B cell (primary cell): ENCODE measurements around the gene PHPT1. TPM values are rescaled to one million over a fixed set of nuclear protein-coding genes. Genes with fewer than 3 reads are reported as not detected.
"Not testable (repeated sequence)": the region's sequence is repeated elsewhere in the genome, so short reads cannot be mapped to it uniquely, and the experiment has no call there.

ENCODE experiments used
- ATAC-seq: fragments of 200-7000 bp; cut with Tn5 transposase; one replicate; pipeline ENCODE4 v1.10.0; 2021; ENCODE audit warnings: low read depth, mild to moderate bottlenecking, moderate number of reproducible peaks, moderate library complexity
- CTCF ChIA-PET: fragments of 350-600 bp; sonication (Branson Sonifier 250); formaldehyde crosslinking; loops from one replicate; lab custom pipeline; 2021; ENCODE audit warnings: antibody characterized with exemption, inconsistent platforms; lab: Charles Lee
- POLR2A ChIA-PET: fragments of 350-600 bp; sonication (Branson Sonifier 250); formaldehyde crosslinking; loops from one replicate; lab custom pipeline; 2021; ENCODE audit warnings: antibody characterized with exemption; lab: Charles Lee
- DNase-seq: peaks from one replicate; pipeline ENCODE4 v3.0.0; 2013
- H2AFZ ChIP-seq: 2 replicates; pipeline ENCODE4 v1.6.1; 2012; ENCODE audit warnings: mild to moderate bottlenecking, low read depth, low read length; ENCODE audit not compliant: insufficient read depth, poor library complexity, severe bottlenecking
- H3K27ac ChIP-seq, 2 donors: 1 replicate in 1 of 2; 2 replicates in 1 of 2; pipeline ENCODE4 v1.5.1; 2012 to 2013; ENCODE audit warnings: low read length in 2 of 2, mild to moderate bottlenecking in 2 of 2, moderate library complexity in 1 of 2
- H3K27me3 ChIP-seq, 4 experiments: fragments of 200-600 bp in 1 of 4; sonication (generic) in 1 of 4; replicated peaks in 1 of 4; 1 replicate in 2 of 4; 2 replicates in 2 of 4; pipeline versions ENCODE4 v1.6.1 to v1.7.0; 2013 to 2016; ENCODE audit warnings: low read length in 3 of 4, mild to moderate bottlenecking in 2 of 4, mixed read lengths in 1 of 4, moderate library complexity in 1 of 4; ENCODE audit not compliant: insufficient read depth in 4 of 4, control insufficient read depth in 3 of 4; ENCODE audit errors: control extremely low read depth in 1 of 4
- H3K36me3 ChIP-seq, 2 experiments: replicated peaks in 1 of 2; 1 replicate in 1 of 2; 2 replicates in 1 of 2; pipeline versions ENCODE4 v1.6.1 to v1.7.1; 2013; ENCODE audit warnings: low read length in 1 of 2; ENCODE audit not compliant: insufficient read depth in 2 of 2, control insufficient read depth in 1 of 2; ENCODE audit errors: control extremely low read depth in 1 of 2, extremely low read depth in 1 of 2
- H3K4me1 ChIP-seq, 2 donors: fragments of 200-600 bp in 1 of 2; sonication (generic) in 1 of 2; 1 replicate in 1 of 2; 2 replicates in 1 of 2; pipeline versions ENCODE4 v1.5.1 to v1.6.1; 2013 to 2017; ENCODE audit warnings: low read length in 2 of 2; ENCODE audit not compliant: control insufficient read depth in 2 of 2, insufficient read depth in 2 of 2
- H3K4me2 ChIP-seq: replicated peaks from 2 replicates; pipeline ENCODE3; 2012; ENCODE audit warnings: mild to moderate bottlenecking, low read depth, low read length; ENCODE audit not compliant: poor library complexity, severe bottlenecking
- H3K4me3 ChIP-seq, 5 experiments: fragments of 200-600 bp in 1 of 5; sonication (generic) in 1 of 5; 1 replicate in 3 of 5; 2 replicates in 2 of 5; pipeline versions ENCODE4 v1.5.1 to v1.7.0; 2011 to 2016; ENCODE audit warnings: low read length in 4 of 5, mild to moderate bottlenecking in 4 of 5, low read depth in 2 of 5, control low read depth in 1 of 5, moderate library complexity in 1 of 5; ENCODE audit not compliant: insufficient read depth in 1 of 5; ENCODE audit errors: control extremely low read depth in 1 of 5, extremely low read depth in 1 of 5
- H3K79me2 ChIP-seq: fragments of 200-600 bp; sonication (generic); one replicate; pipeline ENCODE4 v1.6.0; 2016; ENCODE audit warnings: low read length; ENCODE audit not compliant: control insufficient read depth, insufficient read depth
- H3K9ac ChIP-seq: fragments of 200-600 bp; sonication (generic); 2 replicates; pipeline ENCODE4 v1.6.1; 2017; ENCODE audit warnings: mild to moderate bottlenecking, low read length, moderate library complexity
- H3K9me3 ChIP-seq, 3 donors: one replicate each; pipeline versions ENCODE4 v1.6.1 to v1.7.1; 2013; ENCODE audit warnings: low read length in 2 of 3; ENCODE audit not compliant: control insufficient read depth in 2 of 3, insufficient read depth in 1 of 3; ENCODE audit errors: control extremely low read depth in 1 of 3
- H4K20me1 ChIP-seq: 2 replicates; pipeline ENCODE4 v1.6.0; 2012; ENCODE audit warnings: mild to moderate bottlenecking, low read length; ENCODE audit not compliant: insufficient read depth, control insufficient read depth, poor library complexity, severe bottlenecking
- H3K27ac Mint-ChIP-seq: one replicate; pipeline ENCODE4 v1.8.0; 2021; ENCODE audit warnings: mixed read lengths
- H3K27me3 Mint-ChIP-seq: one replicate; pipeline ENCODE4 v1.8.0; 2021; ENCODE audit warnings: mixed read lengths
- H3K4me1 Mint-ChIP-seq: one replicate; pipeline ENCODE4 v1.8.0; 2021; ENCODE audit warnings: mixed read lengths
- H3K4me3 Mint-ChIP-seq: one replicate; pipeline ENCODE4 v1.8.0; 2021; ENCODE audit warnings: mixed read lengths
- H3K9me3 Mint-ChIP-seq: one replicate; pipeline ENCODE4 v1.8.0; 2022; ENCODE audit warnings: mixed read lengths; ENCODE audit not compliant: insufficient read depth
- CTCF ChIP-seq: fragments of 200-600 bp; IDR thresholded peaks from one replicate; pipeline ENCODE4 v1.8.0; 2022; ENCODE audit warnings: antibody characterized with exemption, mild to moderate bottlenecking
- EZH2 ChIP-seq: IDR thresholded peaks from 2 replicates; pipeline ENCODE4 v1.6.1; 2012; ENCODE audit warnings: borderline replicate concordance, low read depth, mild to moderate bottlenecking, moderate library complexity, low read length; ENCODE audit not compliant: insufficient read depth, poor library complexity, severe bottlenecking
- WGBS: methylation state at CpG from one replicate; pipeline ENCODE4 v1.1.5; 2013; ENCODE audit warnings: missing lambda C conversion rate; ENCODE audit not compliant: insufficient coverage; 5-methylcytosine and 5-hydroxymethylcytosine counted together
- intact Hi-C: fragments of 100-400 bp; cut with micrococcal nuclease; formaldehyde crosslinking; loops from one replicate; pipeline ENCODE4 v1.10.0; 2022
- polyA plus RNA-seq: library from polyadenylated mRNA; depleted of rRNA; stranded (reverse); fragments of >200 nt; gene quantifications from 2 replicates; pipeline ENCODE4 v1.2.3, GENCODE V29; 2012
- total RNA-seq, 2 donors: library from RNA; stranded (reverse); fragments of 120-200 nt in 1 of 2; gene quantifications; 1 replicate in 1 of 2; 2 replicates in 1 of 2; pipeline versions ENCODE4 v1.2.3 to v1.2.4, GENCODE V29; 2013 to 2022

PHPT1 gene
- total and polyA plus RNA-seq, 2 donors (not counting 1 experiment from before 2014, with no cell fraction given): 36.5 to 37.2 TPM

DNA sequence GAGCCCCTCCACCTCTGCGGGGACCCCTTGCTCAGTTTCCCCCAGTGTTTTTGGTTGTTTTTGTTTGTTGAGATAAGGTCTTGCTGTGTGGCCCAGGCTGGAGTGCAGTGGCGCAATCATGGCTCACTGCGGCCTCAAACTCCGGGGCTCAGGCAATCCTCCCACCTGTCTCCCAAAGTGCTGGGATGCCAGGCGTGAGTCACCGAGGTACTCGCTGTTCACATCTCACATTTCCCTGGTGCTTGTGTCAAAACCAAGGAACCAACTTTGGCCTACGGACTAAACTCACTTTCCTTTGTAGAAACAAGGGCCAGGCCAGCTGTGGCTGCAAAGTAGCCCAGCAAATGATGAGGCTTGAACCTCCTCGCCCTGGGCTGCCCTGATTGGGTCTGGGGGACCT, 16.6 kb upstream of the PHPT1 start:
- H3K36me3 ChIP-seq: peaks cover 0 to 43% of the 10 kb centered on the region in 2 experiments

GRCh38 chr9:136833381-136834048, 15.7 kb upstream of the PHPT1 start:
- ATAC-seq: not testable (repeated sequence)

More for the DNA sequence above, 16.6 kb upstream of the PHPT1 start:
- ATAC-seq (no peak), DNase-seq (no peak)
- H3K4me1 ChIP-seq: no peaks in the 10 kb centered on the region
- 99% methylated on average over 9 of the region's 9 CpGs for WGBS
- no peak overlapping the region for H3K9ac ChIP-seq
- H3K4me3 Mint-ChIP-seq: no peak overlapping the region
- H3K27ac Mint-ChIP-seq: no peak overlapping the region
- H3K4me1 Mint-ChIP-seq: no peaks in the 10 kb centered on the region
- intact Hi-C loops: no loop called here
- H3K9me3 Mint-ChIP-seq: no peaks in the 10 kb centered on the region
- ChIA-PET POLR2A (interaction anchor here (0.6 kb wide), 1 partner anchor 10 kb away, joined by 3 read pairs; the partner anchor contains the start of gene AJM1), CTCF (interaction anchor here (0.8 kb wide), 1 partner anchor 17 kb away, joined by 3 read pairs; no protein-coding TSS in a partner anchor)
- H3K27me3 ChIP-seq: no peaks in the 10 kb centered on the region
- no peak overlapping the region for H2AFZ ChIP-seq
- H3K4me2 ChIP-seq: no peak overlapping the region
- TF ChIP-seq EZH2 (no peak), CTCF (no peak)
- no peaks in the 10 kb centered on the region for H4K20me1 ChIP-seq
- H3K79me2 ChIP-seq: no peaks in the 10 kb centered on the region
- H3K4me3 ChIP-seq: no peak overlapping the region
- no peaks in the 10 kb centered on the region for H3K27me3 Mint-ChIP-seq
- H3K27ac ChIP-seq: no peak overlapping the region
- no peaks in the 10 kb centered on the region for H3K9me3 ChIP-seq

More at GRCh38 chr9:136833381-136834048, 15.7 kb upstream of the PHPT1 start:
- H3K79me2 ChIP-seq, H3K4me1 Mint-ChIP-seq, DNase-seq, H2AFZ ChIP-seq, H3K27ac ChIP-seq, H3K9me3 ChIP-seq, H3K4me1 ChIP-seq, intact Hi-C loops, H3K27me3 Mint-ChIP-seq, H3K9me3 Mint-ChIP-seq, H3K27ac Mint-ChIP-seq, H3K27me3 ChIP-seq, H3K9ac ChIP-seq, H3K4me3 Mint-ChIP-seq, H4K20me1 ChIP-seq, H3K4me2 ChIP-seq, H3K4me3 ChIP-seq: not testable (repeated sequence)
- 96% methylated on average over 13 of the region's 16 CpGs for WGBS
- POLR2A ChIA-PET: interaction anchor here (0.6 kb wide), 1 partner anchor 9 kb away, joined by 3 read pairs; the partner anchor contains the start of gene AJM1
- H3K36me3 ChIP-seq: peaks cover 0 to 37% of the 10 kb centered on the region in 2 experiments
- CTCF ChIA-PET: interaction anchor here (1.1 kb wide), 1 partner anchor 9 kb away, joined by 3 read pairs; the partner anchor contains the start of gene AJM1
